NCI-H526 (cell line): ENCODE measurements around the gene LUC7L2.
"Not testable (repeated sequence)": the region's sequence is repeated elsewhere in the genome, so short reads cannot be mapped to it uniquely, and the experiment has no call there.

Source experiments
- DNase-seq, 2 experiments: peaks; one replicate each; lab custom pipeline; 2025; lab: John Stamatoyannopoulos, UW

Gene LUC7L2

GRCh38 chr7:139451638-139452037 lies 91.9 kb downstream of the LUC7L2 start:
- DNase-seq: no peak

- no peak for DNase-seq
These were observed 93.4 kb downstream of the LUC7L2 start for GRCh38 chr7:139452958-139453672.

DNA sequence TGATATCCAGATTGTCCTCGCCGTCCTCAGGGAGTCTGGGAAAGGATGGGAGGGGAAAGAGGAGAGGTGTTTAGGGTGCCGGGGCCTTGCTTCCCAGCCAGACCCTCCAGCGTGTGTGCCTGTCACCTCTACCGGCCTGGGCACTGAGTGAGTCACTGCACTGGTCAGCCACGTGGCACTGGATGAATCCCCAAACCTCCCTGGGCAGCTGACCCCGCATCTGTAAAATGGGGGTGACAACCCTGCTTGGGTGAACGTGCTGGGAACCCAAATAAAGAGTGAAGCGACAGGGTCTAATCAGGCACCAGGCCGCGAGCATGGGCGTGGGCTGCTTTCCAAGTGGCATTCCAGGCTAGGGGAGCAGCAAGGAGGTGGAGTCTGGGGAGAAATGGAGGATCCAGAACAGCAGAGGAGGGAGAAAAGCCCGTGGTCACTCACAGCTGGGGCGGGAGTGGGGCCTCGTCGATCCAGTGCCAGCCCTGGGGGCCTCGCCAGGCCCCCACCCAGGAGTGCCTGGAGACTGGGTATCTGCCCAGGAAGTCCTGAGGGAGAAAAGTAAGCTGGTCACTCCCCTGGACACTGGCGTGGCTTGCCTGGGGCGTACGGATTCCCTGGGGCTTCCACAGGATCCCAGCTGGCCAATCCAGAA lies 94.1 kb downstream of the LUC7L2 start:
- DNase-seq: no peak

GRCh38 chr7:139455789-139456188 lies 96.1 kb downstream of the LUC7L2 start:
- DNase-seq: no peak

GRCh38 chr7:139456511-139456910 lies 96.8 kb downstream of the LUC7L2 start:
- no peak for DNase-seq

DNA sequence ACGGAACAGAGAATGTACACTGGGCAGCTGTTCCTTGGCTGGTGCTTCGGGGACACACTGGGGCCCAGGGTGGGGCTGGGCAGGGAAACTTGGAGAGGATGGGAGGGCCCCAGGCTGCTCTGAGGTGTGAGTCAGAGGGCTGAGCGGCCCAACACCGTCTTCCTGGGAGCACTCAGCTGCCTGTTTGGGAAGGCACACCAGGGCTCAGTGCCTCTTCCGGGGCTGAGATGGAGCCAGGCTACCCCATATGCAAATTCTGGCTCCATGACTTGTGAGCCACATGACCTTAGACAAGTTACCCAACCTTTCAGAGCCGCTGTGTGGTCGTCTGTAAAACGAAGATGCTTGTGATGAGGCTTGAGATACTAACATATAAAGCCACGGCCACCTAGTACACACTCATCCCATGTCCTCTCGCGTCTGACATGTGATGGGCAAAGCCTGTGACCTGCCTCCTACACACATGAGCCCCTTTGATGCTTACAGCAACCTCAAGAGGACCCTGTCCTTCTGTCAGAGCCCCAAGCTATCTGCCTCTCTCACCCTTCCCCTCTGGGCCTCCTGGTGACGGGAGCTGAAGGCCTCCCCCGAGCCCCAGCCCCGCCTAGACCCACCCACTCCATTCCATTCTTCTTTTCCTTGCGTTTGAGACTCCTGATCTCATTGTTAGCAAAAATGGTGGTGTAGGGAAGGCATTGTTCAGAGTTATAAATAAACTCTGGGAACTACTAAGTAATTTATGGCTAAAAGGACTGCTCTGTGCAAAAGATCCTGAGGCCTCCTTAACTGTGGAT lies 97.7 kb downstream of the LUC7L2 start:
- no peak for DNase-seq

GRCh38 chr7:139463421-139463820 lies 103.7 kb downstream of the LUC7L2 start:
- DNase-seq: not testable (repeated sequence)

DNA sequence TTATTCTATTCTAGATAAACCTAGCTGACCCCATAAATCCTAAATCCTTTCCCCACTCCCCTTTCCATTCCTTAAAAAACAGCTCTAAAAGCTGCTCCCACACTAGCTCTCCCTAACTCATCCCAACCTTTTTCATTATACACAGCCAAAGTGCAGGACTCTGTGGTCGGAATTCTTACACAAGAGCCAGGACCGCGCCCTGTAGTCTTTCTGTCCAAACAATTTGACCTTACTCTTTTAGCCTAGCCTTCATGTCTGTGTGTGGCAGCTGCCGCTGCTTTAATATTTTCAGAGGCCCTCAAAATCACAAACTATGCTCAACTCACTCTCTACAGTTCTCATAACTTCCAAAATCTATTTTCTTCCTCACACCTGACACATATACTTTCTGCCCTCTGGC lies 104.8 kb downstream of the LUC7L2 start:
- DNase-seq: not testable (repeated sequence)

DNA sequence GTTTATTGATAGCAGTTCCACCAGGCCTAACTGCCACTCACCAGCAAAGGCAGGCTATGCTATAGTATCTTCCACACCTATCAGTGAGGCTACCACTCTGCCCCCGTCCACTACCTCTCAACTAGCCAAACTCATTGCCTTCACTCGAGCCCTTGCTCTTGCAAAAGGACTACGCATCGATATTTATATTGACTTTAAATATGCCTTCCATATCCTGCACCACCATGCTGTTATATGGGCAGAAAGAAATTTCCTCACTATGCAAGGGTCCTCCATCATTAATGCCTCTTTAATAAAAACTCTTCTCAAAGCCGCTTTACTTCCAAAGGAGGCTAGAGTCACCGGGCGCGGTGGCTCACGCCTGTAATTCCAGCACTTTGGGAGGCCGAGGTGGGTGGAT lies 105.4 kb downstream of the LUC7L2 start:
- not testable (repeated sequence) for DNase-seq

- not testable (repeated sequence) for DNase-seq
These were observed 108.0 kb downstream of the LUC7L2 start for GRCh38 chr7:139467729-139468128.

GRCh38 chr7:139468281-139468680 lies 108.6 kb downstream of the LUC7L2 start:
- DNase-seq: not testable (repeated sequence)

DNA sequence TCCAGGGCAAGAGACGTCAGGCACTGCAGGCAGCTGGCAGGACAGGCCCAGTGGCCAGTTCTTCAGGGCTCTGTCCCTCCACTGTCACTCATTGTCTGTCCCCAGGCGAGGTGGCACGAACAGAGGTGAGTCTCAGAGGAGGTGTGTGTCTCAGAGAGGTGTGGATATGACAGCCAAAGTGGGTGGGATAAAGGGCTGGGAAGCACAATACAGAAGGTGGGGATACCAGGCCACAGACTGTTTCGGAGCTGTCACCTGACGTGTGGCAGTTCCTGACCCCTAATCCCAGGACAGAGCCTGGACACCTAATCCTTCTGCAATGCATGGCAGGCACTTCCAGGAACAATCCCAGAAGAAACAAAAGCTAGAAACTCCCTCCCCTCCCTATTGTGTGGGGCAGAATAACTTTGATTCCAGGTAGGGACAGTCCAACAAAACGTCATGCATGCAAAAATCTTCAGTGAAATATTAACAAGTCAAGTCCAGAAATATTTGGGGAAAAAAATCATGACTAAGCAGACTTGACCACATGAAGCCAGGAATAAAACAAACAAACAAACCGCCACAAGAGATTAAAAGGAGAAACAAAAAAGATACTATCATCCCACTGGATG lies 112.2 kb downstream of the LUC7L2 start:
- no peak for DNase-seq
